ENCODE results near the gene MC2R. TPM values are rescaled to one million over a fixed set of nuclear protein-coding genes. Genes with fewer than 3 reads are reported as not detected.

MC2R gene
- total and polyA plus RNA-seq, 2 of the 8 experiments (the other 6 are each of a cell fraction or from before 2014, with no cell fraction given): not detected

DNA sequence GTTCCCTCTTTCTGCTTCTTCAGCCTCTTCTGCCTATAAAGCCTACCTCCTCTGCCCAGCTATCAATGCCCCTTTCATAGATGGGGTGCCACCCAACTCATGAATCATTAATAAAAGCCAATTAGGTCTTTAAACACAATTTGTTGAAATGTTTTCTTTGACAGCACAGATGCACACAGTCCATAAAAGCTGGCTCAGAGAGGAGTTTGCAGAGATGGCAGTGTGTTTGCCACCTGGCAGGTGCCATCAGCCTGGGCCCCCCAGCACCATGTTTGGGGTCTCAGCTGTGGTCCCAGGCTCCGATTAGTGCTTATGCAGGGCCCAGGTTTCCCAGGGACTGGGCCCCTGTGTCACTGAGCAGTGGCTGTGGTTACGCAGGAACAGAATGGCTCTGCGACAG, 7.9 kb upstream of the MC2R start (continued):
- TF ChIP-seq SAP30 (IDR thresholded peaks at IDR 0.05; ENCODE audit: insufficient read depth, insufficient replicate concordance, low read length): no peak
- no peak for TF ChIP-seq GABPA (IDR thresholded peaks at IDR 0.05; ENCODE audit: borderline replicate concordance, insufficient read depth, low read length)
- TF ChIP-seq TBP (IDR thresholded peaks at IDR 0.05; ENCODE audit: low read depth, low read length): no peak
- no peak for TF ChIP-seq HDAC2 (IDR thresholded peaks at IDR 0.05; ENCODE audit: borderline replicate concordance in 1 of 2, low read depth in 2 of 2, low read length in 2 of 2)
